Stomach (tissue), 4 donors: Measurements from ENCODE around the gene FMO5.
A peak's percentile ranks its signal among the peaks of the same experiment; 100 is the strongest.
"Not testable (repeated sequence)": the region's sequence is repeated elsewhere in the genome, so short reads cannot be mapped to it uniquely, and the experiment has no call there.

Experiments
- POLR2AphosphoS5 ChIP-seq, 3 donors: sonication (generic); formaldehyde crosslinking; IDR thresholded peaks; one replicate each; pipeline ENCODE4 v1.6.1; 2016; ENCODE audit warnings: antibody characterized with exemption in 3 of 3
- TF ChIP-seq, protein P1 (sequence below), 7 experiments: fragments of 450-650 bp in 4 of 7; fragments of 200-600 bp in 3 of 7; sonication (generic) in 3 of 7; IDR thresholded peaks; one replicate each; pipeline ENCODE4 v1.5.1; 2016 to 2019; ENCODE audit warnings: antibody characterized with exemption in 7 of 7, control low read depth in 2 of 7, mild to moderate bottlenecking in 1 of 7

DNA sequence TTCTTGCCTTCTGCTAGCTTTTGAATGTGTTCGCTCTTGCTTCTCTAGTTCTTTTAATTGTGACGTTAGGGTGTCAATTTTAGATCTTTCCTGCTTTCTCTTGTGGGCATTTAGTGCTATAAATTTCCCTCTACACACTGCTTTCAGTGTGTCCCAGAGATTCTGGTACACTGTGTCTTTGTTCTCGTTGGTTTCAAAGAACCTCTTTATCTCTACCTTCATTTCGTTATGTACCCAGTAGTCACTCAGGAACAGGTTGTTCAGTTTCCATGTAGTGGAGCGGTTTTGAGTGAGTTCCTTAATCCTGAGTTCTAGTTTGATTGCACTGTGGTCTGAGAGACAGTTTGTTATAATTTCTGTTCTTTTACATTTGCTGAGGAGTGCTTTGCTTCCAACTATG is 5.9 kb upstream of the FMO5 start:
- TF ChIP-seq, protein P1, sequence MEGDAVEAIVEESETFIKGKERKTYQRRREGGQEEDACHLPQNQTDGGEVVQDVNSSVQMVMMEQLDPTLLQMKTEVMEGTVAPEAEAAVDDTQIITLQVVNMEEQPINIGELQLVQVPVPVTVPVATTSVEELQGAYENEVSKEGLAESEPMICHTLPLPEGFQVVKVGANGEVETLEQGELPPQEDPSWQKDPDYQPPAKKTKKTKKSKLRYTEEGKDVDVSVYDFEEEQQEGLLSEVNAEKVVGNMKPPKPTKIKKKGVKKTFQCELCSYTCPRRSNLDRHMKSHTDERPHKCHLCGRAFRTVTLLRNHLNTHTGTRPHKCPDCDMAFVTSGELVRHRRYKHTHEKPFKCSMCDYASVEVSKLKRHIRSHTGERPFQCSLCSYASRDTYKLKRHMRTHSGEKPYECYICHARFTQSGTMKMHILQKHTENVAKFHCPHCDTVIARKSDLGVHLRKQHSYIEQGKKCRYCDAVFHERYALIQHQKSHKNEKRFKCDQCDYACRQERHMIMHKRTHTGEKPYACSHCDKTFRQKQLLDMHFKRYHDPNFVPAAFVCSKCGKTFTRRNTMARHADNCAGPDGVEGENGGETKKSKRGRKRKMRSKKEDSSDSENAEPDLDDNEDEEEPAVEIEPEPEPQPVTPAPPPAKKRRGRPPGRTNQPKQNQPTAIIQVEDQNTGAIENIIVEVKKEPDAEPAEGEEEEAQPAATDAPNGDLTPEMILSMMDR (IDR thresholded peaks at IDR 0.05) = not testable (repeated sequence)
- peak in 2 of 3 donors; percentile 57 to 69 for TF ChIP-seq POLR2AphosphoS5 (IDR thresholded peaks at IDR 0.05)
